Trophoblast cell (in vitro differentiated cells and primary cell): Measurements from ENCODE around the gene WDR7.

ENCODE experiments used
- DNase-seq, 2 donors: peaks; one replicate each; pipeline ENCODE4 v3.0.0-alpha.2; 2016
- H2AFZ ChIP-seq: 2 replicates; pipeline ENCODE4 v1.6.1; 2013; ENCODE audit warnings: low read length, moderate library complexity, mild to moderate bottlenecking; ENCODE audit not compliant: insufficient read depth, poor library complexity
- H2AK5ac ChIP-seq: 2 replicates; pipeline ENCODE4 v1.6.1; 2013; ENCODE audit warnings: mild to moderate bottlenecking, low read length
- H2BK120ac ChIP-seq: 2 replicates; pipeline ENCODE4 v1.6.1; 2013; ENCODE audit warnings: low read length, mild to moderate bottlenecking, moderate library complexity; ENCODE audit not compliant: insufficient read depth, poor library complexity
- H2BK12ac ChIP-seq: 2 replicates; pipeline ENCODE4 v1.6.1; 2013; ENCODE audit warnings: mild to moderate bottlenecking, low read length, moderate library complexity
- H2BK5ac ChIP-seq: 2 replicates; pipeline ENCODE4 v1.6.1; 2013; ENCODE audit warnings: low read length, low read depth, moderate library complexity, mild to moderate bottlenecking; ENCODE audit not compliant: poor library complexity
- H3K14ac ChIP-seq: 2 replicates; pipeline ENCODE4 v1.6.1; 2013; ENCODE audit warnings: mild to moderate bottlenecking, low read length
- H3K18ac ChIP-seq: 2 replicates; pipeline ENCODE4 v1.6.1; 2013; ENCODE audit warnings: mild to moderate bottlenecking, low read length
- H3K23ac ChIP-seq: 2 replicates; pipeline ENCODE4 v1.6.1; 2013; ENCODE audit warnings: low read length
- H3K27ac ChIP-seq: 2 replicates; pipeline ENCODE4 v1.5.1; 2013; ENCODE audit warnings: low read depth, mild to moderate bottlenecking, inconsistent platforms, low read length, moderate library complexity
- H3K27me3 ChIP-seq: 2 replicates; pipeline ENCODE4 v1.6.1; 2013; ENCODE audit warnings: inconsistent platforms, mild to moderate bottlenecking, low read length, moderate library complexity; ENCODE audit not compliant: insufficient read depth
- H3K36me3 ChIP-seq, 2 experiments: 1 replicate in 1 of 2; 2 replicates in 1 of 2; pipeline ENCODE4 v1.6.1; 2013; ENCODE audit warnings: low read length in 2 of 2, mild to moderate bottlenecking in 2 of 2, moderate library complexity in 1 of 2; ENCODE audit not compliant: insufficient read depth in 2 of 2, control insufficient read depth in 1 of 2
- H3K4ac ChIP-seq: 2 replicates; pipeline ENCODE4 v1.6.1; 2013; ENCODE audit warnings: low read depth, mild to moderate bottlenecking, low read length, moderate library complexity
- H3K4me1 ChIP-seq, 2 experiments: 1 replicate in 1 of 2; 2 replicates in 1 of 2; pipeline ENCODE4 v1.6.1; 2013; ENCODE audit warnings: low read length in 2 of 2, mild to moderate bottlenecking in 2 of 2, moderate library complexity in 1 of 2; ENCODE audit not compliant: insufficient read depth in 2 of 2, control insufficient read depth in 1 of 2
- H3K4me2 ChIP-seq: 2 replicates; pipeline ENCODE4 v1.6.1; 2013; ENCODE audit warnings: inconsistent platforms, mild to moderate bottlenecking, low read length, moderate library complexity
- H3K4me3 ChIP-seq: 2 replicates; pipeline ENCODE4 v1.5.1; 2013; ENCODE audit warnings: mild to moderate bottlenecking, low read depth, low read length, inconsistent platforms
- H3K79me1 ChIP-seq: one replicate; pipeline ENCODE4 v1.6.1; 2013; ENCODE audit warnings: low read length
- H3K79me2 ChIP-seq: 2 replicates; pipeline ENCODE4 v1.6.1; 2013; ENCODE audit warnings: low read length, mild to moderate bottlenecking; ENCODE audit not compliant: control insufficient read depth, insufficient read depth, poor library complexity
- H3K9ac ChIP-seq: 2 replicates; pipeline ENCODE4 v1.6.1; 2013; ENCODE audit warnings: mild to moderate bottlenecking, low read length
- H3K9me3 ChIP-seq: 2 replicates; pipeline ENCODE4 v1.6.1; 2013; ENCODE audit warnings: low read depth, mild to moderate bottlenecking, control low read depth, inconsistent platforms, low read length; ENCODE audit not compliant: insufficient read depth
- H4K12ac ChIP-seq: 2 replicates; pipeline ENCODE4 v1.6.1; 2013; ENCODE audit warnings: low read depth, mild to moderate bottlenecking, low read length, moderate library complexity
- H4K8ac ChIP-seq: 2 replicates; pipeline ENCODE4 v1.6.1; 2013; ENCODE audit warnings: low read depth, mild to moderate bottlenecking, low read length, moderate library complexity
- H4K91ac ChIP-seq: one replicate; pipeline ENCODE4 v1.6.1; 2013; ENCODE audit warnings: low read depth, mild to moderate bottlenecking, low read length, moderate library complexity
- WGBS: extraction: QIAGEN DNeasy Blood & Tissue Kit; methylation state at CpG from one replicate; pipeline ENCODE4 v1.1.7; 2013; ENCODE audit warnings: missing lambda C conversion rate; ENCODE audit not compliant: insufficient read length, insufficient coverage; ENCODE audit errors: extremely low coverage; 5-methylcytosine and 5-hydroxymethylcytosine counted together

WDR7 gene

GRCh38 chr18:56815926-56816325 lies 164.8 kb downstream of the WDR7 start:
- no peak overlapping the region for H3K23ac ChIP-seq
- no peak overlapping the region for H3K18ac ChIP-seq
- H2BK5ac ChIP-seq = no peak overlapping the region
- no peak overlapping the region for H3K4me2 ChIP-seq
- H3K4ac ChIP-seq = no peak overlapping the region
- no peak overlapping the region for H2AK5ac ChIP-seq
- H3K9ac ChIP-seq = no peak overlapping the region
- H4K8ac ChIP-seq = no peak overlapping the region
- WGBS = 100% methylated on average over 2 of the region's 7 CpGs
- H3K36me3 ChIP-seq = no peaks in the 10 kb centered on the region
- H2BK12ac ChIP-seq = no peak overlapping the region
- no peaks in the 10 kb centered on the region for H3K4me1 ChIP-seq
- H3K27ac ChIP-seq = no peak overlapping the region
- no peak overlapping the region for H3K14ac ChIP-seq
- no peaks in the 10 kb centered on the region for H3K79me2 ChIP-seq
- no peaks in the 10 kb centered on the region for H3K9me3 ChIP-seq
- H2BK120ac ChIP-seq = no peak overlapping the region
- H3K4me3 ChIP-seq = no peak overlapping the region
- H2AFZ ChIP-seq = no peak overlapping the region
- no peak overlapping the region for H4K91ac ChIP-seq
- H3K79me1 ChIP-seq = no peaks in the 10 kb centered on the region
- DNase-seq = peak in 1 of 2 donors; percentile 7
- H4K12ac ChIP-seq = no peak overlapping the region
- no peaks in the 10 kb centered on the region for H3K27me3 ChIP-seq

GRCh38 chr18:56823986-56824565 lies 172.9 kb downstream of the WDR7 start:
- H3K18ac ChIP-seq = no peak overlapping the region
- no peak overlapping the region for H4K91ac ChIP-seq
- no peak overlapping the region for H4K8ac ChIP-seq
- H2BK12ac ChIP-seq = no peak overlapping the region
- no peak overlapping the region for H2BK5ac ChIP-seq
- no peaks in the 10 kb centered on the region for H3K79me1 ChIP-seq
- no peaks in the 10 kb centered on the region for H3K36me3 ChIP-seq
- H2BK120ac ChIP-seq = no peak overlapping the region
- no peak overlapping the region for H2AFZ ChIP-seq
- no peaks in the 10 kb centered on the region for H3K9me3 ChIP-seq
- no peaks in the 10 kb centered on the region for H3K4me1 ChIP-seq
- H3K14ac ChIP-seq = no peak overlapping the region
- no peak overlapping the region for H3K4me2 ChIP-seq
- H3K4me3 ChIP-seq = no peak overlapping the region
- H3K4ac ChIP-seq = no peak overlapping the region
- H4K12ac ChIP-seq = no peak overlapping the region
- H3K79me2 ChIP-seq = no peaks in the 10 kb centered on the region
- no peak overlapping the region for H2AK5ac ChIP-seq
- no peak for DNase-seq
- no CpG with 5 or more reads among the region's 1 CpG for WGBS
- H3K9ac ChIP-seq = no peak overlapping the region
- no peak overlapping the region for H3K27ac ChIP-seq
- H3K27me3 ChIP-seq = no peaks in the 10 kb centered on the region
- no peak overlapping the region for H3K23ac ChIP-seq

DNA sequence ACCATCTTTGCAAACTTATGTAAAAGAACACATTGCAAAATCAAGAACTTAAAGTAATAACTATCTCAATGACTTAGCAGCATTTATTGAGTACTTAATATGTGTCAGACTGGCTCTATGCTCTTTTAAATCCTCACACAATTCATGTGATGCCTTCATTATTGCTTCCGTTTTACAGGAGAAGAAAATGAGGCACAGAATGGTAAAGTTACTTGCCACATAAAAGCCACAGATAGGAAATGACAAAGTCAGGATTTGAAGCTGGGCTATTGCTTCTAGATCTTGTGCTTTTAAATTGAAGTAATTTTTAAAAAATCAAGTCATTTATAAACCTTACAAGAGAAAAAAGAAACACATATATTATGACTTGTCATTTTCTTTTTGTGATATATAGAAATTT lies 174.2 kb downstream of the WDR7 start:
- no peak overlapping the region for H3K18ac ChIP-seq
- H3K9me3 ChIP-seq = no peaks in the 10 kb centered on the region
- no peak overlapping the region for H3K4ac ChIP-seq
- H3K27me3 ChIP-seq = no peaks in the 10 kb centered on the region
- no peak overlapping the region for H4K91ac ChIP-seq
- no peak overlapping the region for H4K12ac ChIP-seq
- no peaks in the 10 kb centered on the region for H3K79me1 ChIP-seq
- no peak overlapping the region for H2AFZ ChIP-seq
- H3K9ac ChIP-seq = no peak overlapping the region
- H4K8ac ChIP-seq = no peak overlapping the region
- no peak overlapping the region for H2AK5ac ChIP-seq
- no peak overlapping the region for H3K4me2 ChIP-seq
- DNase-seq = no peak
- H2BK12ac ChIP-seq = no peak overlapping the region
- no peak overlapping the region for H3K4me3 ChIP-seq
- H3K79me2 ChIP-seq = no peaks in the 10 kb centered on the region
- no peak overlapping the region for H3K23ac ChIP-seq
- H3K36me3 ChIP-seq = no peaks in the 10 kb centered on the region
- H3K27ac ChIP-seq = no peak overlapping the region
- no peak overlapping the region for H3K14ac ChIP-seq
- no peaks in the 10 kb centered on the region for H3K4me1 ChIP-seq
- no peak overlapping the region for H2BK120ac ChIP-seq
- no peak overlapping the region for H2BK5ac ChIP-seq
- WGBS = no CpG with 5 or more reads among the region's 1 CpG

GRCh38 chr18:56825878-56826277 lies 174.7 kb downstream of the WDR7 start:
- H3K14ac ChIP-seq = no peak overlapping the region
- no peak overlapping the region for H3K9ac ChIP-seq
- no peak overlapping the region for H3K4me3 ChIP-seq
- H3K27me3 ChIP-seq = no peaks in the 10 kb centered on the region
- H2BK5ac ChIP-seq = no peak overlapping the region
- no peak overlapping the region for H3K27ac ChIP-seq
- H3K9me3 ChIP-seq = no peaks in the 10 kb centered on the region
- no peak overlapping the region for H3K4me2 ChIP-seq
- whole genome bisulfite sequencing = no CpG with 5 or more reads among the region's 2 CpGs
- H3K4ac ChIP-seq = no peak overlapping the region
- no peak overlapping the region for H3K23ac ChIP-seq
- DNase-seq = no peak
- H2BK120ac ChIP-seq = no peak overlapping the region
- no peak overlapping the region for H2BK12ac ChIP-seq
- no peaks in the 10 kb centered on the region for H3K79me2 ChIP-seq
- H3K79me1 ChIP-seq = no peaks in the 10 kb centered on the region
- no peak overlapping the region for H4K91ac ChIP-seq
- no peak overlapping the region for H2AK5ac ChIP-seq
- no peaks in the 10 kb centered on the region for H3K36me3 ChIP-seq
- no peaks in the 10 kb centered on the region for H3K4me1 ChIP-seq
- H4K8ac ChIP-seq = no peak overlapping the region
- no peak overlapping the region for H4K12ac ChIP-seq
- no peak overlapping the region for H2AFZ ChIP-seq
- no peak overlapping the region for H3K18ac ChIP-seq
